HepG2 (cell line): ENCODE measurements around the gene BABAM1. TPM values are rescaled to one million over a fixed set of nuclear protein-coding genes. Genes with fewer than 3 reads are reported as not detected.
A peak's percentile ranks its signal among the peaks of the same experiment; 100 is the strongest.

ENCODE experiments used
- ARNTL ChIP-seq: sonication (generic); formaldehyde crosslinking; IDR thresholded peaks from 2 replicates; pipeline ENCODE4 v1.4.0; 2020; ENCODE audit warnings: mild to moderate bottlenecking, missing genetic modification reagents
- CREB1 ChIP-seq, 2 experiments: fragments of 450-650 bp in 1 of 2; IDR thresholded peaks; 2 replicates each; pipeline ENCODE4 v1.6.1; 2016 to 2017; ENCODE audit warnings: control low read depth in 1 of 2, mild to moderate bottlenecking in 1 of 2, missing compliant biosample characterization in 1 of 2, missing genetic modification characterization in 1 of 2
- ETV6 ChIP-seq: sonication (generic); formaldehyde crosslinking; conservative IDR thresholded peaks from 2 replicates; pipeline ENCODE4 v1.4.0; 2020; ENCODE audit warnings: missing genetic modification reagents
- JUN ChIP-seq: sonication (generic); formaldehyde crosslinking; IDR thresholded peaks from 2 replicates; pipeline ENCODE4 v1.4.0; 2020; ENCODE audit warnings: mild to moderate bottlenecking, missing genetic modification reagents
- KDM5B ChIP-seq: sonication (generic); formaldehyde crosslinking; IDR thresholded peaks from 2 replicates; pipeline ENCODE4 v1.4.0; 2020; ENCODE audit warnings: missing genetic modification reagents, mild to moderate bottlenecking, borderline replicate concordance
- MED1 ChIP-seq: sonication (generic); formaldehyde crosslinking; IDR thresholded peaks from 2 replicates; pipeline ENCODE4 v1.4.0; 2020; ENCODE audit warnings: missing genetic modification reagents
- MEIS2 ChIP-seq: sonication (generic); formaldehyde crosslinking; IDR thresholded peaks from 2 replicates; pipeline ENCODE4 v1.9.0; 2021; ENCODE audit warnings: mild to moderate bottlenecking, missing genetic modification reagents
- NFE2L1 ChIP-seq: sonication (generic); formaldehyde crosslinking; IDR thresholded peaks from 2 replicates; pipeline ENCODE4 v1.4.0; 2020; ENCODE audit warnings: missing genetic modification reagents, mild to moderate bottlenecking, borderline replicate concordance
- NFYB ChIP-seq: sonication (generic); formaldehyde crosslinking; IDR thresholded peaks from 2 replicates; pipeline ENCODE4 v1.4.0; 2020; ENCODE audit warnings: missing genetic modification reagents
- NR2F2 ChIP-seq: IDR thresholded peaks from 2 replicates; pipeline ENCODE4 v1.6.1; 2012; ENCODE audit warnings: low read depth, inconsistent platforms, borderline replicate concordance
- NR3C1 ChIP-seq: sonication (generic); formaldehyde crosslinking; IDR thresholded peaks from 2 replicates; pipeline ENCODE4 v1.4.0; 2020; ENCODE audit warnings: missing genetic modification reagents
- PHF20 ChIP-seq: sonication (generic); formaldehyde crosslinking; IDR thresholded peaks from 2 replicates; pipeline ENCODE4 v1.5.0; 2020; ENCODE audit warnings: mild to moderate bottlenecking, missing genetic modification reagents
- SAP130 ChIP-seq: IDR thresholded peaks from 2 replicates; pipeline ENCODE4 v1.6.1; 2016; ENCODE audit warnings: low read depth
- TEAD3 ChIP-seq: optimal IDR thresholded peaks from 2 replicates; pipeline ENCODE3; 2016; ENCODE audit warnings: borderline replicate concordance
- ZBTB38 ChIP-seq: sonication (generic); formaldehyde crosslinking; IDR thresholded peaks from 2 replicates; pipeline ENCODE4 v1.5.1; 2020; ENCODE audit warnings: mild to moderate bottlenecking, missing genetic modification reagents
- ZNF382 ChIP-seq: sonication (generic); formaldehyde crosslinking; IDR thresholded peaks from 2 replicates; pipeline ENCODE4 v1.5.0; 2020; ENCODE audit warnings: missing genetic modification reagents, mild to moderate bottlenecking, borderline replicate concordance
- ZNF605 ChIP-seq: sonication (generic); formaldehyde crosslinking; IDR thresholded peaks from 2 replicates; pipeline ENCODE4 v1.8.0; 2022; ENCODE audit warnings: mild to moderate bottlenecking, missing genetic modification reagents
- polyA plus RNA-seq, 8 experiments: library from polyadenylated mRNA; depleted of rRNA in 3 of 8; stranded (reverse) in 7 of 8; unstranded in 1 of 8; fragments of >200 nt; fragmentation: Illumina TruSeq in 4 of 8; extraction: Trizol in 4 of 8; gene quantifications; 2 replicates each; pipeline versions ENCODE4 v1.2.1 to v1.2.3, GENCODE V29; 2011 to 2016; ENCODE audit warnings: low read depth in 4 of 8, missing spikeins in 1 of 8, mixed read lengths in 1 of 8; ENCODE audit not compliant: insufficient read depth in 1 of 8
- total RNA-seq, 5 experiments: library from RNA; depleted of rRNA; stranded (reverse); fragments of >200 nt; fragmentation: Illumina TruSeq; extraction: Trizol; gene quantifications; 2 replicates each; pipeline ENCODE4 v1.2.3, GENCODE V29; 2016; ENCODE audit warnings: low read depth in 1 of 5
- TF ChIP-seq, protein P1 (sequence below): sonication (generic); formaldehyde crosslinking; IDR thresholded peaks from 2 replicates; pipeline ENCODE4 v1.4.0; 2020; ENCODE audit warnings: missing genetic modification reagents
- TF ChIP-seq, protein P2 (sequence below): fragments of 450-650 bp; IDR thresholded peaks from 2 replicates; pipeline ENCODE4 v1.6.1; 2016
- TF ChIP-seq, protein P3 (sequence below): sonication (generic); formaldehyde crosslinking; IDR thresholded peaks from 2 replicates; pipeline ENCODE4 v1.4.0; 2020; ENCODE audit warnings: mild to moderate bottlenecking, missing genetic modification reagents
- TF ChIP-seq, protein P4 (sequence below): sonication (generic); formaldehyde crosslinking; IDR thresholded peaks from 2 replicates; pipeline ENCODE4 v1.4.0; 2020; ENCODE audit warnings: missing genetic modification reagents
- TF ChIP-seq, protein P5 (sequence below): IDR thresholded peaks from 2 replicates; pipeline ENCODE4 v1.6.1; 2016; ENCODE audit warnings: missing compliant biosample characterization, missing genetic modification reagents, borderline replicate concordance

BABAM1 gene
- total and polyA plus RNA-seq, 2 of the 13 experiments (the other 11 are each of a cell fraction or from before 2014, with no cell fraction given): 70.0 to 82.0 TPM

DNA sequence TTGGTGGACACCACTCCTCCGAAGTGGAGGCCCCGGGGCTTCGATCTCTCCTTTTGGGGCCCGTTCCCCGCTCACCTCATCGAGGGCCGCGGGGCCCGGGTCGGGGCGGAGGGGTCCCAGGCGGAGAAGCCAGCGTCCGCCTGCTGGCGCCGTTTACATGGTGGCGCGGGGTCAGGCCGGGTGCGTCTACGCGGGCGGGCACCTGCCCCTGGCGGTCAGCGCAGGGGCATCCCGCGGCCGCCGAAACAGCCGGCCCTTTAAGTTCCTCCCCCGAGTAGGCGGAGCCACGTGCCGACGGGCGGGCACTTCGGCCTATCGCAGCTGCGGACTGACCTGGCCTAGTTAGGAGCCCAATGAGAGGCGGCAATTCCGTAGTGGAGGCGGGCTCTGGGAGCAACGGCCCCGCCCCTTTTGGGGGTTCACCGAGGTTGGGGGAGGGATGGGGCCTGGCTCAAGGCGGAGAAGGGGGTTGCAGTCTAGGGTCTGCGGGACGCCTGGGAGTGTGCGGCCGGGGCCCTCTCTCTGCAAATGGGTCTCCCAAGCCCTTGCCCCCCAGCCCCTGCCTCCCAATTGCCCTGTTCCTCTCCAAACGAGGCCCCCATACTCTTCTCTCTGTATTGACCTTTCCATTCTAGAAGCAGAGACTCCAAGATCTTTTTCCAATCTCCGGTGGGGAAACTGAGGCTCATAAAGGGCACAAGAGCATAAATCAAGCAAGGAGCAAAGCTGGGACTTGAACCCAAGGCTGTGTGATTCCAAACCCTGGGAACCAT lies 36.1 kb downstream of the BABAM1 start, which contains the start of gene ABHD8 (continued):
- TF ChIP-seq, protein P1, sequence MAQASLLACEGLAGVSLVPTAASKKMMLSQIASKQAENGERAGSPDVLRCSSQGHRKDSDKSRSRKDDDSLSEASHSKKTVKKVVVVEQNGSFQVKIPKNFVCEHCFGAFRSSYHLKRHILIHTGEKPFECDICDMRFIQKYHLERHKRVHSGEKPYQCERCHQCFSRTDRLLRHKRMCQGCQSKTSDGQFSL (CRISPR knock-in tag): 0 out of 2 replicates have a peak, but pooled peaks have one; percentile 25
- TF ChIP-seq MED1 (CRISPR knock-in tag) (0 out of 2 replicates have a peak, but pooled peaks have one; percentile 25), NR3C1 (CRISPR knock-in tag) (no peak), ZBTB38 (no peak), ARNTL (CRISPR knock-in tag) (no peak), CREB1 (IDR thresholded peaks at IDR 0.05) (peak; percentile 85), CREB1 (CRISPR knock-in tag; IDR thresholded peaks at IDR 0.05) (peak; percentile 41; the same call in 1 of the 2 replicates), MEIS2 (CRISPR knock-in tag) (no peak), JUN (no peak), PHF20 (CRISPR knock-in tag) (no peak), ZNF605 (CRISPR knock-in tag) (no peak), NFE2L1 (CRISPR knock-in tag) (no peak), ZNF382 (CRISPR knock-in tag) (no peak), TEAD3 (CRISPR knock-in tag) (peak; percentile 36), SAP130 (peak; percentile 77), NR2F2 (no peak), NFYB (CRISPR knock-in tag) (peak; percentile 91), ETV6 (CRISPR knock-in tag) (no peak), KDM5B (0 out of 2 replicates have a peak, but pooled peaks have one; percentile 10)
- TF ChIP-seq, protein P2, sequence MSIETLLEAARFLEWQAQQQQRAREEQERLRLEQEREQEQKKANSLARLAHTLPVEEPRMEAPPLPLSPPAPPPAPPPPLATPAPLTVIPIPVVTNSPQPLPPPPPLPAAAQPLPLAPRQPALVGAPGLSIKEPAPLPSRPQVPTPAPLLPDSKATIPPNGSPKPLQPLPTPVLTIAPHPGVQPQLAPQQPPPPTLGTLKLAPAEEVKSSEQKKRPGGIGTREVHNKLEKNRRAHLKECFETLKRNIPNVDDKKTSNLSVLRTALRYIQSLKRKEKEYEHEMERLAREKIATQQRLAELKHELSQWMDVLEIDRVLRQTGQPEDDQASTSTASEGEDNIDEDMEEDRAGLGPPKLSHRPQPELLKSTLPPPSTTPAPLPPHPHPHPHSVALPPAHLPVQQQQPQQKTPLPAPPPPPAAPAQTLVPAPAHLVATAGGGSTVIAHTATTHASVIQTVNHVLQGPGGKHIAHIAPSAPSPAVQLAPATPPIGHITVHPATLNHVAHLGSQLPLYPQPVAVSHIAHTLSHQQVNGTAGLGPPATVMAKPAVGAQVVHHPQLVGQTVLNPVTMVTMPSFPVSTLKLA: peak; percentile 50
- TF ChIP-seq, protein P3, sequence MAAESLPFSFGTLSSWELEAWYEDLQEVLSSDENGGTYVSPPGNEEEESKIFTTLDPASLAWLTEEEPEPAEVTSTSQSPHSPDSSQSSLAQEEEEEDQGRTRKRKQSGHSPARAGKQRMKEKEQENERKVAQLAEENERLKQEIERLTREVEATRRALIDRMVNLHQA (CRISPR knock-in tag): no peak
- TF ChIP-seq, protein P4, sequence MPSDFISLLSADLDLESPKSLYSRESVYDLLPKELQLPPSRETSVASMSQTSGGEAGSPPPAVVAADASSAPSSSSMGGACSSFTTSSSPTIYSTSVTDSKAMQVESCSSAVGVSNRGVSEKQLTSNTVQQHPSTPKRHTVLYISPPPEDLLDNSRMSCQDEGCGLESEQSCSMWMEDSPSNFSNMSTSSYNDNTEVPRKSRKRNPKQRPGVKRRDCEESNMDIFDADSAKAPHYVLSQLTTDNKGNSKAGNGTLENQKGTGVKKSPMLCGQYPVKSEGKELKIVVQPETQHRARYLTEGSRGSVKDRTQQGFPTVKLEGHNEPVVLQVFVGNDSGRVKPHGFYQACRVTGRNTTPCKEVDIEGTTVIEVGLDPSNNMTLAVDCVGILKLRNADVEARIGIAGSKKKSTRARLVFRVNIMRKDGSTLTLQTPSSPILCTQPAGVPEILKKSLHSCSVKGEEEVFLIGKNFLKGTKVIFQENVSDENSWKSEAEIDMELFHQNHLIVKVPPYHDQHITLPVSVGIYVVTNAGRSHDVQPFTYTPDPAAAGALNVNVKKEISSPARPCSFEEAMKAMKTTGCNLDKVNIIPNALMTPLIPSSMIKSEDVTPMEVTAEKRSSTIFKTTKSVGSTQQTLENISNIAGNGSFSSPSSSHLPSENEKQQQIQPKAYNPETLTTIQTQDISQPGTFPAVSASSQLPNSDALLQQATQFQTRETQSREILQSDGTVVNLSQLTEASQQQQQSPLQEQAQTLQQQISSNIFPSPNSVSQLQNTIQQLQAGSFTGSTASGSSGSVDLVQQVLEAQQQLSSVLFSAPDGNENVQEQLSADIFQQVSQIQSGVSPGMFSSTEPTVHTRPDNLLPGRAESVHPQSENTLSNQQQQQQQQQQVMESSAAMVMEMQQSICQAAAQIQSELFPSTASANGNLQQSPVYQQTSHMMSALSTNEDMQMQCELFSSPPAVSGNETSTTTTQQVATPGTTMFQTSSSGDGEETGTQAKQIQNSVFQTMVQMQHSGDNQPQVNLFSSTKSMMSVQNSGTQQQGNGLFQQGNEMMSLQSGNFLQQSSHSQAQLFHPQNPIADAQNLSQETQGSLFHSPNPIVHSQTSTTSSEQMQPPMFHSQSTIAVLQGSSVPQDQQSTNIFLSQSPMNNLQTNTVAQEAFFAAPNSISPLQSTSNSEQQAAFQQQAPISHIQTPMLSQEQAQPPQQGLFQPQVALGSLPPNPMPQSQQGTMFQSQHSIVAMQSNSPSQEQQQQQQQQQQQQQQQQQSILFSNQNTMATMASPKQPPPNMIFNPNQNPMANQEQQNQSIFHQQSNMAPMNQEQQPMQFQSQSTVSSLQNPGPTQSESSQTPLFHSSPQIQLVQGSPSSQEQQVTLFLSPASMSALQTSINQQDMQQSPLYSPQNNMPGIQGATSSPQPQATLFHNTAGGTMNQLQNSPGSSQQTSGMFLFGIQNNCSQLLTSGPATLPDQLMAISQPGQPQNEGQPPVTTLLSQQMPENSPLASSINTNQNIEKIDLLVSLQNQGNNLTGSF (CRISPR knock-in tag): no peak
- TF ChIP-seq, protein P5, sequence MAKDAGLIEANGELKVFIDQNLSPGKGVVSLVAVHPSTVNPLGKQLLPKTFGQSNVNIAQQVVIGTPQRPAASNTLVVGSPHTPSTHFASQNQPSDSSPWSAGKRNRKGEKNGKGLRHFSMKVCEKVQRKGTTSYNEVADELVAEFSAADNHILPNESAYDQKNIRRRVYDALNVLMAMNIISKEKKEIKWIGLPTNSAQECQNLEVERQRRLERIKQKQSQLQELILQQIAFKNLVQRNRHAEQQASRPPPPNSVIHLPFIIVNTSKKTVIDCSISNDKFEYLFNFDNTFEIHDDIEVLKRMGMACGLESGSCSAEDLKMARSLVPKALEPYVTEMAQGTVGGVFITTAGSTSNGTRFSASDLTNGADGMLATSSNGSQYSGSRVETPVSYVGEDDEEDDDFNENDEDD (CRISPR knock-in tag): peak; percentile 51; the same call in 1 of the 2 replicates
